ENCODE results near the gene GRK2. TPM values are rescaled to one million over a fixed set of nuclear protein-coding genes. Genes with fewer than 3 reads are reported as not detected.

Gene GRK2
- total and polyA plus RNA-seq, 2 of the 13 experiments (the other 11 are each of a cell fraction or from before 2014, with no cell fraction given): 31.3 to 42.4 TPM

DNA sequence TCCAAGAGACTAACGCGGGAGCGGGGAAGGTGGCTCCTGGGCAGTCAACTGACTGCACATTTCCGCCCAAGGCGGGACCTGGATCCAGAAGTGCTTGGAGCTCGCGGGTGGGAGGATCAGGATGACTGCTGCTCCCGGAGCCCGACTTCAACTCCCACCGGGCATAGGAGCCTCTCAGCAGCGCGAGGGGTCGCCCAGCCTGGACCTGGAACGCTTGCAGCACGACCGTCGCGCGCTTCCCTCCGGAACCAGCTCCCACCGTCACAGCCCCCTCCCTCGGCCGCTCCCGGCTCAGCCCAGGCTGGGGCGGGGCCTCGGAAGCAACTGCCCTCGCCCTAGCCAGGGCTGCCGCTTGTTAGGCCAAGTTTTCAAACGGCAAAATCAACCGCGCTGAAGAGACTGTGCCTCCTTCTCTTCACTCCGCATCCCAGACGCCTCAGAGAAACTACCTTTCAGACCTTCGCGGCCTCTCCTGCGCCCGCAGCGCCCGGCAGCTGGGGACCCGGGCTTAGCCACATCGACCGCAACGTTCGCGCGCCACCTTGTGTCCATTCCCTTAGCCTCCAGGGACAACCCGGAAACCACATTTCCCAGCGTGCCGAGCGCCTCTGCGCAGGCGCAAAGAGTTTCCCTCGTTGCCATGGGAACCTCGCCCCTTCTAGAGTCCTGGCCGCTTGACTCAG, 51.1 kb downstream of the GRK2 start (continued):
- TF ChIP-seq, protein P1, sequence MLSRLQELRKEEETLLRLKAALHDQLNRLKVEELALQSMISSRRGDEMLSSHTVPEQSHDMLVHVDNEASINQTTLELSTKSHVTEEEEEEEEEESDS (CRISPR knock-in tag; IDR thresholded peaks at IDR 0.05; ENCODE audit: borderline replicate concordance): no peak
- TF ChIP-seq, protein P2, sequence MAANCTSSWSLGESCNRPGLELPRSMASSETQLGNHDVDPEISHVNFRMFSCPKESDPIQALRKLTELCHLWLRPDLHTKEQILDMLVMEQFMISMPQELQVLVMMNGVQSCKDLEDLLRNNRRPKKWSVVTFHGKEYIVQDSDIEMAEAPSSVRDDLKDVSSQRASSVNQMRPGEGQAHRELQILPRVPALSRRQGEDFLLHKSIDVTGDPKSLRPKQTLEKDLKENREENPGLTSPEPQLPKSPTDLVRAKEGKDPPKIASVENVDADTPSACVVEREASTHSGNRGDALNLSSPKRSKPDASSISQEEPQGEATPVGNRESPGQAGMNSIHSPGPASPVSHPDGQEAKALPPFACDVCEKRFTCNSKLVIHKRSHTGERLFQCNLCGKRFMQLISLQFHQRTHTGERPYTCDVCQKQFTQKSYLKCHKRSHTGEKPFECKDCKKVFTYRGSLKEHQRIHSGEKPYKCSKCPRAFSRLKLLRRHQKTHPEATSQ (CRISPR knock-in tag; IDR thresholded peaks at IDR 0.05; ENCODE audit: borderline replicate concordance): no peak
- TF ChIP-seq ETV5 (CRISPR knock-in tag; IDR thresholded peaks at IDR 0.05; ENCODE audit: borderline replicate concordance) (peak; percentile 65), REXO4 (CRISPR knock-in tag; IDR thresholded peaks at IDR 0.05; ENCODE audit: borderline replicate concordance) (no peak), ZNF207 (IDR thresholded peaks at IDR 0.05; ENCODE audit: borderline replicate concordance) (no peak), RFXAP (CRISPR knock-in tag; IDR thresholded peaks at IDR 0.05; ENCODE audit: borderline replicate concordance) (peak; percentile 16; the same call in 1 of the 2 replicates)
- TF ChIP-seq, protein P3, sequence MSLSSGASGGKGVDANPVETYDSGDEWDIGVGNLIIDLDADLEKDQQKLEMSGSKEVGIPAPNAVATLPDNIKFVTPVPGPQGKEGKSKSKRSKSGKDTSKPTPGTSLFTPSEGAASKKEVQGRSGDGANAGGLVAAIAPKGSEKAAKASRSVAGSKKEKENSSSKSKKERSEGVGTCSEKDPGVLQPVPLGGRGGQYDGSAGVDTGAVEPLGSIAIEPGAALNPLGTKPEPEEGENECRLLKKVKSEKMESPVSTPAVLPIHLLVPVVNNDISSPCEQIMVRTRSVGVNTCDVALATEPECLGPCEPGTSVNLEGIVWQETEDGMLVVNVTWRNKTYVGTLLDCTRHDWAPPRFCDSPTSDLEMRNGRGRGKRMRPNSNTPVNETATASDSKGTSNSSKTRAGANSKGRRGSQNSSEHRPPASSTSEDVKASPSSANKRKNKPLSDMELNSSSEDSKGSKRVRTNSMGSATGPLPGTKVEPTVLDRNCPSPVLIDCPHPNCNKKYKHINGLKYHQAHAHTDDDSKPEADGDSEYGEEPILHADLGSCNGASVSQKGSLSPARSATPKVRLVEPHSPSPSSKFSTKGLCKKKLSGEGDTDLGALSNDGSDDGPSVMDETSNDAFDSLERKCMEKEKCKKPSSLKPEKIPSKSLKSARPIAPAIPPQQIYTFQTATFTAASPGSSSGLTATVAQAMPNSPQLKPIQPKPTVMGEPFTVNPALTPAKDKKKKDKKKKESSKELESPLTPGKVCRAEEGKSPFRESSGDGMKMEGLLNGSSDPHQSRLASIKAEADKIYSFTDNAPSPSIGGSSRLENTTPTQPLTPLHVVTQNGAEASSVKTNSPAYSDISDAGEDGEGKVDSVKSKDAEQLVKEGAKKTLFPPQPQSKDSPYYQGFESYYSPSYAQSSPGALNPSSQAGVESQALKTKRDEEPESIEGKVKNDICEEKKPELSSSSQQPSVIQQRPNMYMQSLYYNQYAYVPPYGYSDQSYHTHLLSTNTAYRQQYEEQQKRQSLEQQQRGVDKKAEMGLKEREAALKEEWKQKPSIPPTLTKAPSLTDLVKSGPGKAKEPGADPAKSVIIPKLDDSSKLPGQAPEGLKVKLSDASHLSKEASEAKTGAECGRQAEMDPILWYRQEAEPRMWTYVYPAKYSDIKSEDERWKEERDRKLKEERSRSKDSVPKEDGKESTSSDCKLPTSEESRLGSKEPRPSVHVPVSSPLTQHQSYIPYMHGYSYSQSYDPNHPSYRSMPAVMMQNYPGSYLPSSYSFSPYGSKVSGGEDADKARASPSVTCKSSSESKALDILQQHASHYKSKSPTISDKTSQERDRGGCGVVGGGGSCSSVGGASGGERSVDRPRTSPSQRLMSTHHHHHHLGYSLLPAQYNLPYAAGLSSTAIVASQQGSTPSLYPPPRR (CRISPR knock-in tag; IDR thresholded peaks at IDR 0.05; ENCODE audit: borderline replicate concordance): no peak
- TF ChIP-seq, protein P4, sequence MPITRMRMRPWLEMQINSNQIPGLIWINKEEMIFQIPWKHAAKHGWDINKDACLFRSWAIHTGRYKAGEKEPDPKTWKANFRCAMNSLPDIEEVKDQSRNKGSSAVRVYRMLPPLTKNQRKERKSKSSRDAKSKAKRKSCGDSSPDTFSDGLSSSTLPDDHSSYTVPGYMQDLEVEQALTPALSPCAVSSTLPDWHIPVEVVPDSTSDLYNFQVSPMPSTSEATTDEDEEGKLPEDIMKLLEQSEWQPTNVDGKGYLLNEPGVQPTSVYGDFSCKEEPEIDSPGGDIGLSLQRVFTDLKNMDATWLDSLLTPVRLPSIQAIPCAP (CRISPR knock-in tag; IDR thresholded peaks at IDR 0.05; ENCODE audit: low read depth): no peak

Data from HepG2 (cell line).